GM23338 (cell line): ENCODE measurements around the gene PRLHR. TPM values are rescaled to one million over a fixed set of nuclear protein-coding genes. Genes with fewer than 3 reads are reported as not detected.

Experiments used
- ATAC-seq: fragments of 200-7000 bp; cut with Tn5 transposase; 3 replicates; pipeline ENCODE4 v1.9.1; 2020
- DNase-seq: peaks from one replicate; pipeline ENCODE4 v3.0.0-alpha.2; 2015; ENCODE audit warnings: low spot score
- H2AFZ ChIP-seq: fragments of 200-600 bp; sonication (generic); 2 replicates; pipeline ENCODE4 v1.8.0; 2016; ENCODE audit warnings: antibody characterized with exemption, mild to moderate bottlenecking, moderate library complexity
- H3F3A ChIP-seq: fragments of 200-600 bp; sonication (generic); replicated peaks from 2 replicates; pipeline ENCODE4 v1.8.0; 2017; ENCODE audit warnings: antibody characterized with exemption, mixed run types, low read depth
- H3K27ac ChIP-seq: fragments of 200-600 bp; sonication (generic); 2 replicates; pipeline ENCODE4 v1.6.1; 2016; ENCODE audit warnings: low read depth
- H3K27me3 ChIP-seq: fragments of 200-600 bp; sonication (generic); 2 replicates; pipeline ENCODE4 v1.8.0; 2016; ENCODE audit warnings: mild to moderate bottlenecking, mixed run types, moderate library complexity; ENCODE audit not compliant: insufficient read depth
- H3K36me3 ChIP-seq: fragments of 200-600 bp; sonication (generic); 2 replicates; pipeline ENCODE4 v1.8.0; 2016; ENCODE audit warnings: mild to moderate bottlenecking; ENCODE audit not compliant: insufficient read depth
- H3K4me1 ChIP-seq: fragments of 200-600 bp; sonication (generic); 2 replicates; pipeline ENCODE4 v1.8.0; 2016; ENCODE audit warnings: mild to moderate bottlenecking, moderate library complexity; ENCODE audit not compliant: insufficient read depth
- H3K4me2 ChIP-seq: fragments of 200-600 bp; sonication (generic); 2 replicates; pipeline ENCODE4 v1.7.1; 2017; ENCODE audit warnings: mixed run types
- H3K4me3 ChIP-seq: fragments of 200-600 bp; sonication (generic); 2 replicates; pipeline ENCODE4 v1.6.1; 2016; ENCODE audit warnings: mixed run types
- H3K79me2 ChIP-seq: fragments of 200-600 bp; sonication (generic); replicated peaks from 2 replicates; pipeline ENCODE4 v1.8.0; 2017; ENCODE audit warnings: mild to moderate bottlenecking; ENCODE audit not compliant: insufficient read depth
- H3K9me2 ChIP-seq: fragments of 200-600 bp; sonication (generic); 2 replicates; pipeline ENCODE4 v1.8.0; 2017; ENCODE audit not compliant: insufficient read depth
- H4K20me1 ChIP-seq: fragments of 200-600 bp; sonication (generic); replicated peaks from 2 replicates; pipeline ENCODE4 v1.8.0; 2017; ENCODE audit warnings: mild to moderate bottlenecking; ENCODE audit not compliant: insufficient read depth
- H3K27ac Mint-ChIP-seq: 2 replicates; pipeline ENCODE4 v1.8.0; 2020; ENCODE audit warnings: inconsistent platforms, mild to moderate bottlenecking, moderate library complexity, mixed read lengths
- H3K27me3 Mint-ChIP-seq: 3 replicates; pipeline ENCODE4 v1.8.0; 2022; ENCODE audit warnings: low read depth, mild to moderate bottlenecking, moderate library complexity, mixed read lengths, inconsistent platforms; ENCODE audit not compliant: insufficient read depth, poor library complexity
- H3K36me3 Mint-ChIP-seq: 3 replicates; pipeline ENCODE4 v1.8.0; 2021; ENCODE audit warnings: low read depth, mild to moderate bottlenecking, inconsistent platforms, moderate library complexity, mixed read lengths
- H3K4me1 Mint-ChIP-seq: 3 replicates; pipeline ENCODE4 v1.8.0; 2020; ENCODE audit warnings: mild to moderate bottlenecking, inconsistent platforms, mixed read lengths
- H3K4me3 Mint-ChIP-seq: 3 replicates; pipeline ENCODE4 v1.8.0; 2021; ENCODE audit warnings: moderate library complexity, mild to moderate bottlenecking, inconsistent platforms, mixed read lengths
- H3K9me3 Mint-ChIP-seq: 3 replicates; pipeline ENCODE4 v1.8.0; 2020; ENCODE audit warnings: moderate library complexity, mild to moderate bottlenecking, inconsistent platforms, mixed read lengths
- CREB1 ChIP-seq: fragments of 250-450 bp; sonication (Bioruptor Pico); IDR thresholded peaks from 2 replicates; pipeline ENCODE4 v1.5.0; 2020; ENCODE audit warnings: low read depth, mild to moderate bottlenecking, moderate library complexity
- EZH2 ChIP-seq: fragments of 200-600 bp; sonication (generic); IDR thresholded peaks from one replicate; pipeline ENCODE4 v1.8.0; 2017; ENCODE audit warnings: antibody characterized with exemption, mild to moderate bottlenecking, low read depth; ENCODE audit not compliant: unreplicated experiment
- EZH2phosphoT487 ChIP-seq: fragments of 200-600 bp; sonication (generic); IDR thresholded peaks from one replicate; pipeline ENCODE4 v1.8.1; 2018; ENCODE audit warnings: antibody characterized with exemption; ENCODE audit not compliant: unreplicated experiment
- JUNB ChIP-seq: IDR thresholded peaks from one replicate; pipeline ENCODE4 v1.6.1; 2016; ENCODE audit warnings: antibody characterized with exemption; ENCODE audit not compliant: unreplicated experiment
- NANOG ChIP-seq: IDR thresholded peaks from 2 replicates; pipeline ENCODE4 v1.6.1; 2016; ENCODE audit warnings: antibody characterized with exemption, borderline replicate concordance
- POLR2AphosphoS5 ChIP-seq: IDR thresholded peaks from 2 replicates; pipeline ENCODE4 v1.6.1; 2016; ENCODE audit warnings: antibody characterized with exemption, low read depth
- STAT1 ChIP-seq: IDR thresholded peaks from one replicate; pipeline ENCODE4 v1.6.1; 2016; ENCODE audit warnings: antibody characterized with exemption; ENCODE audit not compliant: unreplicated experiment
- ZNF114 ChIP-seq: fragments of 250-450 bp; sonication (Bioruptor Pico); IDR thresholded peaks from 2 replicates; pipeline ENCODE4 v1.5.0; 2020; ENCODE audit warnings: mild to moderate bottlenecking, moderate library complexity
- ZNF331 ChIP-seq: fragments of 250-450 bp; sonication (Bioruptor Pico); IDR thresholded peaks from 2 replicates; pipeline ENCODE4 v1.5.0; 2020; ENCODE audit warnings: low read depth, mild to moderate bottlenecking, moderate library complexity
- polyA plus RNA-seq: library from polyadenylated mRNA; unstranded; fragments of >200 nt; fragmentation: Nextera tagmentation; extraction: Ambion mirVana; gene quantifications from 2 replicates; pipeline ENCODE4 v1.2.1, GENCODE V29; 2016
- total RNA-seq: library from RNA; depleted of rRNA; stranded (reverse); fragments of >200 nt; shearing (Covaris generic); gene quantifications from 2 replicates; pipeline ENCODE4 v1.2.3, GENCODE V29; 2014
- TF ChIP-seq, protein P1 (sequence below), 2 experiments: fragments of 200-600 bp in 1 of 2; sonication (generic) in 1 of 2; conservative IDR thresholded peaks; 2 replicates each; pipeline versions ENCODE4 v1.5.1 to v1.6.1; 2016 to 2017; ENCODE audit warnings: antibody characterized with exemption in 2 of 2, low read depth in 2 of 2, mild to moderate bottlenecking in 2 of 2, moderate library complexity in 1 of 2
- TF ChIP-seq, protein P2 (sequence below): fragments of 250-450 bp; sonication (Bioruptor Pico); IDR thresholded peaks from 2 replicates; pipeline ENCODE4 v1.5.0; 2020; ENCODE audit warnings: mild to moderate bottlenecking, moderate library complexity
- TF ChIP-seq, protein P3 (sequence below): IDR thresholded peaks from 2 replicates; pipeline ENCODE4 v1.6.1; 2016; ENCODE audit warnings: antibody characterized with exemption
- TF ChIP-seq, protein P4 (sequence below): IDR thresholded peaks from one replicate; pipeline ENCODE4 v1.6.1; 2018; ENCODE audit warnings: antibody characterized with exemption; ENCODE audit not compliant: unreplicated experiment

The PRLHR gene
- total and polyA plus RNA-seq, 2 experiments from 2014 or later: 0.24 TPM; not detected in 1

DNA sequence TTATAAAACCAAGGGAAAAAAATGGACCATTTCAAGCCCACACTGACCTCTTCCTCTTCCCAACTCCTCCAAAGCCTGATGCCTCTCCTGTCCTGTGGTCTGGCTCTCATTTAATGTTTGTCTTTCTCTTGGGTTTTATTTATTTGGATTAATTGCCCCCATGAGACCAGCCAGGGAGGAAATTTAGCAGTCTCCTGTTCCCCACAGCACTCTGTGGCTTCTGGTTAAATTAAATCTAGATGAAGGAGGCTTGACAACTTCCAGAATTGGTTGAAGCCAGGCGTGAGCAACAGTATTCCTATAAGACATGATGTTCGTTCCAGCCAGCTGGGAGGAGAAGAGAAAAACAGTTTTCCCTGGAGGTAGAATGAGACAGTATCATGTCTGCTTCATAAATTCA, 15.1 kb upstream of the PRLHR start:
- Mint-ChIP-seq H3K4me3 (no peak overlapping the region), H3K4me1 (peaks cover 3% of the 10 kb centered on the region; the same call in 1 of the 3 replicates), H3K27ac (no peak overlapping the region), H3K36me3 (0 out of 3 replicates have a peak, but pooled peaks cover 6% of the 10 kb centered on the region), H3K27me3 (peaks cover 3% of the 10 kb centered on the region), H3K9me3 (peaks cover 24% of the 10 kb centered on the region; the same call in 2 of the 3 replicates)
- H3K27me3 ChIP-seq: no peaks in the 10 kb centered on the region
- no peaks in the 10 kb centered on the region for H3K4me1 ChIP-seq
- H3K4me2 ChIP-seq: no peak overlapping the region
- no peaks in the 10 kb centered on the region for H3K79me2 ChIP-seq
- no peaks in the 10 kb centered on the region for H4K20me1 ChIP-seq
- no peak overlapping the region for H2AFZ ChIP-seq
- H3K36me3 ChIP-seq: no peaks in the 10 kb centered on the region
- H3F3A ChIP-seq: no peaks in the 10 kb centered on the region
- TF ChIP-seq CREB1 (no peak), NANOG (no peak), ZNF114 (CRISPR knock-in tag) (no peak), POLR2AphosphoS5 (no peak), JUNB (no peak), EZH2 (no peak), ZNF331 (CRISPR knock-in tag) (no peak), STAT1 (no peak), EZH2phosphoT487 (no peak)
- TF ChIP-seq, protein P1, sequence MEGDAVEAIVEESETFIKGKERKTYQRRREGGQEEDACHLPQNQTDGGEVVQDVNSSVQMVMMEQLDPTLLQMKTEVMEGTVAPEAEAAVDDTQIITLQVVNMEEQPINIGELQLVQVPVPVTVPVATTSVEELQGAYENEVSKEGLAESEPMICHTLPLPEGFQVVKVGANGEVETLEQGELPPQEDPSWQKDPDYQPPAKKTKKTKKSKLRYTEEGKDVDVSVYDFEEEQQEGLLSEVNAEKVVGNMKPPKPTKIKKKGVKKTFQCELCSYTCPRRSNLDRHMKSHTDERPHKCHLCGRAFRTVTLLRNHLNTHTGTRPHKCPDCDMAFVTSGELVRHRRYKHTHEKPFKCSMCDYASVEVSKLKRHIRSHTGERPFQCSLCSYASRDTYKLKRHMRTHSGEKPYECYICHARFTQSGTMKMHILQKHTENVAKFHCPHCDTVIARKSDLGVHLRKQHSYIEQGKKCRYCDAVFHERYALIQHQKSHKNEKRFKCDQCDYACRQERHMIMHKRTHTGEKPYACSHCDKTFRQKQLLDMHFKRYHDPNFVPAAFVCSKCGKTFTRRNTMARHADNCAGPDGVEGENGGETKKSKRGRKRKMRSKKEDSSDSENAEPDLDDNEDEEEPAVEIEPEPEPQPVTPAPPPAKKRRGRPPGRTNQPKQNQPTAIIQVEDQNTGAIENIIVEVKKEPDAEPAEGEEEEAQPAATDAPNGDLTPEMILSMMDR (conservative IDR thresholded peaks at IDR 0.05; ENCODE audit: low read depth in 2 of 2): no peak
- TF ChIP-seq, protein P2, sequence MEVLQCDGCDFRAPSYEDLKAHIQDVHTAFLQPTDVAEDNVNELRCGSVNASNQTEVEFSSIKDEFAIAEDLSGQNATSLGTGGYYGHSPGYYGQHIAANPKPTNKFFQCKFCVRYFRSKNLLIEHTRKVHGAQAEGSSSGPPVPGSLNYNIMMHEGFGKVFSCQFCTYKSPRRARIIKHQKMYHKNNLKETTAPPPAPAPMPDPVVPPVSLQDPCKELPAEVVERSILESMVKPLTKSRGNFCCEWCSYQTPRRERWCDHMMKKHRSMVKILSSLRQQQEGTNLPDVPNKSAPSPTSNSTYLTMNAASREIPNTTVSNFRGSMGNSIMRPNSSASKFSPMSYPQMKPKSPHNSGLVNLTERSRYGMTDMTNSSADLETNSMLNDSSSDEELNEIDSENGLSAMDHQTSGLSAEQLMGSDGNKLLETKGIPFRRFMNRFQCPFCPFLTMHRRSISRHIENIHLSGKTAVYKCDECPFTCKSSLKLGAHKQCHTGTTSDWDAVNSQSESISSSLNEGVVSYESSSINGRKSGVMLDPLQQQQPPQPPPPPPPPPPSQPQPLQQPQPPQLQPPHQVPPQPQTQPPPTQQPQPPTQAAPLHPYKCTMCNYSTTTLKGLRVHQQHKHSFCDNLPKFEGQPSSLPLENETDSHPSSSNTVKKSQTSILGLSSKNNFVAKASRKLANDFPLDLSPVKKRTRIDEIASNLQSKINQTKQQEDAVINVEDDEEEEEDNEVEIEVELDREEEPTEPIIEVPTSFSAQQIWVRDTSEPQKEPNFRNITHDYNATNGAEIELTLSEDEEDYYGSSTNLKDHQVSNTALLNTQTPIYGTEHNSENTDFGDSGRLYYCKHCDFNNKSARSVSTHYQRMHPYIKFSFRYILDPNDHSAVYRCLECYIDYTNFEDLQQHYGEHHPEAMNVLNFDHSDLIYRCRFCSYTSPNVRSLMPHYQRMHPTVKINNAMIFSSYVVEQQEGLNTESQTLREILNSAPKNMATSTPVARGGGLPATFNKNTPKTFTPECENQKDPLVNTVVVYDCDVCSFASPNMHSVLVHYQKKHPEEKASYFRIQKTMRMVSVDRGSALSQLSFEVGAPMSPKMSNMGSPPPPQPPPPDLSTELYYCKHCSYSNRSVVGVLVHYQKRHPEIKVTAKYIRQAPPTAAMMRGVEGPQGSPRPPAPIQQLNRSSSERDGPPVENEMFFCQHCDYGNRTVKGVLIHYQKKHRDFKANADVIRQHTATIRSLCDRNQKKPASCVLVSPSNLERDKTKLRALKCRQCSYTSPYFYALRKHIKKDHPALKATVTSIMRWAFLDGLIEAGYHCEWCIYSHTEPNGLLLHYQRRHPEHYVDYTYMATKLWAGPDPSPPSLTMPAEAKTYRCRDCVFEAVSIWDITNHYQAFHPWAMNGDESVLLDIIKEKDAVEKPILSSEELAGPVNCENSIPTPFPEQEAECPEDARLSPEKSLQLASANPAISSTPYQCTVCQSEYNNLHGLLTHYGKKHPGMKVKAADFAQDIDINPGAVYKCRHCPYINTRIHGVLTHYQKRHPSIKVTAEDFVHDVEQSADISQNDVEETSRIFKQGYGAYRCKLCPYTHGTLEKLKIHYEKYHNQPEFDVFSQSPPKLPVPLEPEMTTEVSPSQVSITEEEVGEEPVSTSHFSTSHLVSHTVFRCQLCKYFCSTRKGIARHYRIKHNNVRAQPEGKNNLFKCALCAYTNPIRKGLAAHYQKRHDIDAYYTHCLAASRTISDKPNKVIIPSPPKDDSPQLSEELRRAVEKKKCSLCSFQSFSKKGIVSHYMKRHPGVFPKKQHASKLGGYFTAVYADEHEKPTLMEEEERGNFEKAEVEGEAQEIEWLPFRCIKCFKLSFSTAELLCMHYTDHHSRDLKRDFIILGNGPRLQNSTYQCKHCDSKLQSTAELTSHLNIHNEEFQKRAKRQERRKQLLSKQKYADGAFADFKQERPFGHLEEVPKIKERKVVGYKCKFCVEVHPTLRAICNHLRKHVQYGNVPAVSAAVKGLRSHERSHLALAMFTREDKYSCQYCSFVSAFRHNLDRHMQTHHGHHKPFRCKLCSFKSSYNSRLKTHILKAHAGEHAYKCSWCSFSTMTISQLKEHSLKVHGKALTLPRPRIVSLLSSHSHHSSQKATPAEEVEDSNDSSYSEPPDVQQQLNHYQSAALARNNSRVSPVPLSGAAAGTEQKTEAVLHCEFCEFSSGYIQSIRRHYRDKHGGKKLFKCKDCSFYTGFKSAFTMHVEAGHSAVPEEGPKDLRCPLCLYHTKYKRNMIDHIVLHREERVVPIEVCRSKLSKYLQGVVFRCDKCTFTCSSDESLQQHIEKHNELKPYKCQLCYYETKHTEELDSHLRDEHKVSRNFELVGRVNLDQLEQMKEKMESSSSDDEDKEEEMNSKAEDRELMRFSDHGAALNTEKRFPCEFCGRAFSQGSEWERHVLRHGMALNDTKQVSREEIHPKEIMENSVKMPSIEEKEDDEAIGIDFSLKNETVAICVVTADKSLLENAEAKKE (CRISPR knock-in tag): no peak
- TF ChIP-seq, protein P3, sequence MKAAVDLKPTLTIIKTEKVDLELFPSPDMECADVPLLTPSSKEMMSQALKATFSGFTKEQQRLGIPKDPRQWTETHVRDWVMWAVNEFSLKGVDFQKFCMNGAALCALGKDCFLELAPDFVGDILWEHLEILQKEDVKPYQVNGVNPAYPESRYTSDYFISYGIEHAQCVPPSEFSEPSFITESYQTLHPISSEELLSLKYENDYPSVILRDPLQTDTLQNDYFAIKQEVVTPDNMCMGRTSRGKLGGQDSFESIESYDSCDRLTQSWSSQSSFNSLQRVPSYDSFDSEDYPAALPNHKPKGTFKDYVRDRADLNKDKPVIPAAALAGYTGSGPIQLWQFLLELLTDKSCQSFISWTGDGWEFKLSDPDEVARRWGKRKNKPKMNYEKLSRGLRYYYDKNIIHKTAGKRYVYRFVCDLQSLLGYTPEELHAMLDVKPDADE: no peak
- TF ChIP-seq, protein P4, sequence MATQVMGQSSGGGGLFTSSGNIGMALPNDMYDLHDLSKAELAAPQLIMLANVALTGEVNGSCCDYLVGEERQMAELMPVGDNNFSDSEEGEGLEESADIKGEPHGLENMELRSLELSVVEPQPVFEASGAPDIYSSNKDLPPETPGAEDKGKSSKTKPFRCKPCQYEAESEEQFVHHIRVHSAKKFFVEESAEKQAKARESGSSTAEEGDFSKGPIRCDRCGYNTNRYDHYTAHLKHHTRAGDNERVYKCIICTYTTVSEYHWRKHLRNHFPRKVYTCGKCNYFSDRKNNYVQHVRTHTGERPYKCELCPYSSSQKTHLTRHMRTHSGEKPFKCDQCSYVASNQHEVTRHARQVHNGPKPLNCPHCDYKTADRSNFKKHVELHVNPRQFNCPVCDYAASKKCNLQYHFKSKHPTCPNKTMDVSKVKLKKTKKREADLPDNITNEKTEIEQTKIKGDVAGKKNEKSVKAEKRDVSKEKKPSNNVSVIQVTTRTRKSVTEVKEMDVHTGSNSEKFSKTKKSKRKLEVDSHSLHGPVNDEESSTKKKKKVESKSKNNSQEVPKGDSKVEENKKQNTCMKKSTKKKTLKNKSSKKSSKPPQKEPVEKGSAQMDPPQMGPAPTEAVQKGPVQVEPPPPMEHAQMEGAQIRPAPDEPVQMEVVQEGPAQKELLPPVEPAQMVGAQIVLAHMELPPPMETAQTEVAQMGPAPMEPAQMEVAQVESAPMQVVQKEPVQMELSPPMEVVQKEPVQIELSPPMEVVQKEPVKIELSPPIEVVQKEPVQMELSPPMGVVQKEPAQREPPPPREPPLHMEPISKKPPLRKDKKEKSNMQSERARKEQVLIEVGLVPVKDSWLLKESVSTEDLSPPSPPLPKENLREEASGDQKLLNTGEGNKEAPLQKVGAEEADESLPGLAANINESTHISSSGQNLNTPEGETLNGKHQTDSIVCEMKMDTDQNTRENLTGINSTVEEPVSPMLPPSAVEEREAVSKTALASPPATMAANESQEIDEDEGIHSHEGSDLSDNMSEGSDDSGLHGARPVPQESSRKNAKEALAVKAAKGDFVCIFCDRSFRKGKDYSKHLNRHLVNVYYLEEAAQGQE: no peak
- H3K27ac ChIP-seq: no peak overlapping the region
- ATAC-seq: no peak
- H3K9me2 ChIP-seq: no peaks in the 10 kb centered on the region
- no peak overlapping the region for H3K4me3 ChIP-seq
- DNase-seq: no peak
